GM18508 (cell line): ENCODE results near the gene ZMYM2.

Experiments used
- ATAC-seq: cut with Tn5 transposase; IDR thresholded peaks from one replicate; pipeline ENCODE4 v1.9.1; 2021; ENCODE audit warnings: moderate number of reproducible peaks; ENCODE audit not compliant: insufficient read depth, unreplicated experiment

ZMYM2 gene

DNA sequence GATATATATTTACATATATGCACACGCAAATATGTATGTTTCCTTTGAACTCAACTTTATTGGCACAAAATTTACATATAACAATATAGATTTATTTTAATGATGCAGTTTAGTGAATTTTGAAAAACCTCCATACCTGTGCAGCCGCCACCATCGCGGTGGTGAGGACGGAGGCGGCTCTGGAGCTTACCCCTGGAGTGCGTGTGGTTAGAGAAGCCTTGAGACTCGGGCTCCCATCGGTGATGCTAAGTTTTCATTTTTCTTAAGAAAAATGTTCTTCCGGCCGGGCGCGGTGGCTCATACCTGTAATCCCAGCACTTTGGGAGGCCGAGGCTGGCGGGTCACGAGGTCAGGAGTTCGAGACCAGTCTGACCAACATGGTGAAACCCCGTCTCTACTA, 170.5 kb downstream of the ZMYM2 start:
- ATAC-seq = no peak

GRCh38 chr13:20130012-20130411, 171.5 kb downstream of the ZMYM2 start:
- ATAC-seq = no peak

GRCh38 chr13:20130652-20131051, 172.1 kb downstream of the ZMYM2 start:
- ATAC-seq = no peak

DNA sequence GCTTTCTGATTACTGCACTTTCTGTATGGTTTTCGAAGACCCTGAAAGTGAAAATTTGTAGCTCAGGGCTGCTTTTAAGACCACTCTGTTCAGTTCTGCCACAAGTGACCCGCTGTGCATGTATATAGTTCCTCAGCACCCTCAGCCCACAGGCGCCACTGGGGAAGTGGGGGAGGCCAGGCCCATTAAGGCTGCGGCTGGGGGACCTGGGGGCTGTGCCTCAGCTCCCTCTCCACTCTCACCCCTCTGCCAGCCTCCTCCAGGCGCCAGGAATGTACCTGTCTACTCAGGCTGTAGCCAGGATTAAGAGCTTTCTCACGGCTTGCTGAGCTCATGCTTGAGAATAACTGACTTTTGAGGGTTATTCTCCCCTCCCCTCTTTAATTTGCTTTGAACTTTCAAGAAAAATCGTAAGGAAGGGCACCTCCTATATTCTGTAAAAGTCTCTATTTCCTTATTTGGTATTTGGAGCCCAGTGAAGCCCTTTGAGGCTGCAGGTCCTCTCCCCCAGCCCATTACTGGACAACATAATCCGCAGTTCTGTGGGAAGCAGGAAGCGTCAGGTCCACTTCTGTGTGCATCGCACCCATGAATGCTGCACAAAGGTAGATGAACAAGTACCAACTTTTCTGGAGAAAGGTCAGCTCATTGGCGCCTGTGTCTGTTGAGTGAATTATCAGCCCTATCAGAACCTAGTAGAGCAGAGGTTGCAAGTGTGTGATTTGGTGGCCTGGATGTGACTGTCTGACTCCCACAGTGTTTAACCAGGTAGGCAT, 172.7 kb downstream of the ZMYM2 start:
- ATAC-seq = no peak

GRCh38 chr13:20132052-20132634, 173.6 kb downstream of the ZMYM2 start:
- ATAC-seq = no peak

DNA sequence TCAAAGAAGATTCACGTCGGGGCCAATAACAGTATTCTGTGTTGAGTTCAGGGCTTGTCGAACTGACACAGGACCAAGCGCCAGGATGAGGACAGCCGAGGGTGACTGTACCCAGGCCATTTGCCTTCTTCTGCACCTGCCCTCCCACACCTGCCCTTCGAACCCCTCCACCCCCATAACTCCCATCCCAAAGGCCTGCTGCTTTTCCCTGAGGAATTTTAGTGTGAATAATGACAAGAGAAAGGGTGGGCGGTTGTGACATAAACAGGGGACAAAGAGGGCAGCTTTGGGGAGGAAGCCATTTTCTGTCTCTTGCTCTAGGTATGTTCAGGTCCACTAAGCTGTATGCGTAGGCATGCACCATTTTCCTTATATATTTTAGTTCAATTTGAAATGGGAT, 176.2 kb downstream of the ZMYM2 start:
- ATAC-seq = no peak

DNA sequence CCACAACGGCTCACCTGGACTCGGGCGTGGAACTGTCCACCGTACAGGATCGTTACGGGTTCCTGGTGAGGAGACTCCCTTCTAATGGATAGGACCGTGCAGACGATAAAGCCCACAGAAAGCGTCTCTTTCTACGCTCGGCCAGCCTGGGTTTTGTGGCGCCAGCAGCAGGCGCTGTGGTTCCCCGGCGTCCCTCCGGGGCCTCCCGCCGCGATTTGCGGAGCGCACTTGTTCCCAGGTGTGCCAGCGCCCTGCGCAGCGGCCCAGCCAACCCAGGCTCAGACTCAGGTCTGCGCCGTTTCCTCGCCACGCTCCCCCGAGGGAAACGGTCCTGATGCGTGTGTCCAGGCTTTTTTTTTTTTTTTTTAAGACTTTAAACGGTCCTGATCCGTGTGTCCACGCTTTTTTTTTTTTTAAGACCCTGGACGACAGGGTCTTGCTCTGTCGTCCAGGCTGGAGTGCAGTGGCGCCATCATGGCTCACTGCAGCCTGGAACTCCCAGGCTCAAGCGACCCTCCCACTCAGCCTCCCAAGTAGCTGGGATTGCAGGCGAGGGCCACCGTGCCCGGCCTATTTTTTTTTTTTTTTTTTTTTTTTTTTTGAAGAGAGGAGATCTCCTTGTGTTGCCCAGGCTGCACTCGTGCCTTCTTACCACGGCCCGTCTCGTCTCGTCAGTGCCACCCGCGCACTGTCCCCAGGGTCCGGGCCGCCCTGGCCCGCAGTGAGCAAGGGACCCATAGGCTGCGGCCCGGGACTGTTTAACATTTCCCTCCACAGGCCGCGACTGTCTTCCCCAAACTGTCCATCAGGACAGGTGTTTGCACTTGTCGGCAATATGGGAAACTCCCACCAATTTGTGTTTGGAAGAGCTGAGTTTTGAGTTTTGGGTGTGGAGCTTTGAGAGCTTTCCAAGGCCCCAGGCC, 178.5 kb downstream of the ZMYM2 start:
- ATAC-seq = no peak

DNA sequence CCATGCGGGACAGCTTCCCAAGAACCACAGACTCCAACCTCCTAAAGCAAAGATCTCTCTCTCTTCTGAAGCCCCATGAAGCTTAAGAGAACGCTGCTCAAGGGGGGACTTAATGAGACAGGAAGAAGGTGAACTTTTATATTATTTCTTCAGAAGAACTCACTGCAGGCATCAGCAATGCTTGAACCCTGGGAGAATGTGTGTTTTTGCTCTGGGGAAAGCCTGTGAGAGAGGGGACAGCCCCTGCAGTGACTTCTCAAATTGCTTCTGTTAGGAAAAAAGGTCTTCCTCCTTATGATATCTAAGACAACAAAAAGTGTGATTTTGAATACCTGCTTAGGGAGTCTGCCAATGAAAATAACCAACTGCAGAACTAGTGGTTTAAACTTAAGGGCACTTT, 179.3 kb downstream of the ZMYM2 start:
- ATAC-seq = no peak

- ATAC-seq = no peak
Observed at GRCh38 chr13:20140487-20140886, 182.0 kb downstream of the ZMYM2 start.
